Colonic mucosa (tissue), 4 donors: ENCODE results near the gene SEMA6D. TPM values are rescaled to one million over a fixed set of nuclear protein-coding genes. Genes with fewer than 3 reads are reported as not detected.
"Not testable (repeated sequence)": the region's sequence is repeated elsewhere in the genome, so short reads cannot be mapped to it uniquely, and the experiment has no call there.

Experiments used
- DNase-seq: peaks from one replicate; pipeline ENCODE4 v3.0.0-alpha.2; 2020
- H3K27ac ChIP-seq: fragments of 200-600 bp; one replicate; pipeline ENCODE4 v1.8.0; 2021
- H3K27me3 ChIP-seq: fragments of 200-600 bp; one replicate; pipeline ENCODE4 v1.8.0; 2021
- H3K36me3 ChIP-seq: fragments of 200-600 bp; one replicate; pipeline ENCODE4 v1.8.0; 2021
- H3K4me1 ChIP-seq: fragments of 200-600 bp; one replicate; pipeline ENCODE4 v1.8.0; 2021; ENCODE audit warnings: mild to moderate bottlenecking
- H3K4me3 ChIP-seq: fragments of 200-600 bp; one replicate; pipeline ENCODE4 v1.8.0; 2021
- H3K9ac ChIP-seq, 2 donors: one replicate each; pipeline ENCODE4 v1.7.0; 2013; ENCODE audit warnings: control low read depth in 2 of 2, low read depth in 2 of 2, low read length in 2 of 2
- H3K9me3 ChIP-seq: fragments of 200-600 bp; one replicate; pipeline ENCODE4 v1.8.0; 2021
- CTCF ChIP-seq: fragments of 200-600 bp; IDR thresholded peaks from one replicate; pipeline ENCODE4 v1.8.0; 2022; ENCODE audit warnings: antibody characterized with exemption, mild to moderate bottlenecking
- intact Hi-C: fragments of 100-400 bp; cut with DNase I; formaldehyde crosslinking; loops from one replicate; pipeline ENCODE4 v1.14.1; 2022
- total RNA-seq, 2 donors: library from RNA; stranded (reverse); fragmentation: NEBNext Ultra II Directional in 1 of 2; extraction: Animal tissue kit (Norgen Biotek cat#: 25700) in 1 of 2; gene quantifications; one replicate each; pipeline ENCODE4 v1.2.1, GENCODE V29; 2021
- donor health status: healthy.
- donor health status: DM: no; HTN: no; CAD: no.
- donor health status: DM: no; HTN: no; CAD: no.

SEMA6D gene
- total RNA-seq, 2 donors from 2014 or later = 26.4 to 34.7 TPM

GRCh38 chr15:47737477-47737876 lies 20.2 kb downstream of the SEMA6D start:
- intact Hi-C loops = no loop called here
- DNase-seq = no peak
- Histone ChIP-seq H3K4me3 (no peak overlapping the region), H3K9me3 (no peaks in the 10 kb centered on the region), H3K4me1 (no peaks in the 10 kb centered on the region), H3K27ac (no peak overlapping the region), H3K9ac (no peak overlapping the region), H3K36me3 (no peaks in the 10 kb centered on the region), H3K27me3 (no peaks in the 10 kb centered on the region)
- TF ChIP-seq CTCF = no peak

- H3K27me3 ChIP-seq, DNase-seq, H3K36me3 ChIP-seq, H3K9me3 ChIP-seq, H3K27ac ChIP-seq, H3K4me1 ChIP-seq, H3K4me3 ChIP-seq, H3K9ac ChIP-seq, intact Hi-C loops: not testable (repeated sequence)
Measured at GRCh38 chr15:47738144-47738825, 21.0 kb downstream of the SEMA6D start.

- Histone ChIP-seq H3K27me3 (no peaks in the 10 kb centered on the region), H3K4me3 (no peak overlapping the region), H3K4me1 (peaks cover 3% of the 10 kb centered on the region), H3K9ac (no peak overlapping the region), H3K36me3 (no peaks in the 10 kb centered on the region), H3K27ac (no peak overlapping the region), H3K9me3 (no peaks in the 10 kb centered on the region)
- DNase-seq = no peak
- TF ChIP-seq CTCF = no peak
- intact Hi-C loops = no loop called here
Measured at GRCh38 chr15:47741082-47741481, 23.8 kb downstream of the SEMA6D start.

- Histone ChIP-seq H3K27ac (no peak overlapping the region), H3K4me1 (peaks cover 3% of the 10 kb centered on the region), H3K4me3 (no peak overlapping the region), H3K27me3 (no peaks in the 10 kb centered on the region), H3K36me3 (no peaks in the 10 kb centered on the region), H3K9me3 (no peaks in the 10 kb centered on the region), H3K9ac (no peak overlapping the region)
- intact Hi-C loops = no loop called here
- TF ChIP-seq CTCF = no peak
- DNase-seq = no peak
Measured at GRCh38 chr15:47741907-47742306, 24.6 kb downstream of the SEMA6D start.

- Histone ChIP-seq H3K4me1 (peaks cover 3% of the 10 kb centered on the region), H3K4me3 (no peak overlapping the region), H3K27ac (no peak overlapping the region), H3K9me3 (no peaks in the 10 kb centered on the region), H3K9ac (no peak overlapping the region), H3K36me3 (no peaks in the 10 kb centered on the region), H3K27me3 (no peaks in the 10 kb centered on the region)
- no peak for TF ChIP-seq CTCF
- no peak for DNase-seq
- intact Hi-C loops = no loop called here
Measured at GRCh38 chr15:47742334-47742733, 25.0 kb downstream of the SEMA6D start.

- H3K36me3 ChIP-seq = no peaks in the 10 kb centered on the region
- no peak overlapping the region for H3K9ac ChIP-seq
- H3K4me1 ChIP-seq = peaks cover 3% of the 10 kb centered on the region
- no peaks in the 10 kb centered on the region for H3K9me3 ChIP-seq
- intact Hi-C loops = no loop called here
- H3K27me3 ChIP-seq = no peaks in the 10 kb centered on the region
- no peak for TF ChIP-seq CTCF
- H3K27ac ChIP-seq = no peak overlapping the region
- DNase-seq = no peak
- no peak overlapping the region for H3K4me3 ChIP-seq
Measured at GRCh38 chr15:47742742-47743141, 25.4 kb downstream of the SEMA6D start.
